Fibroblast of the aortic adventitia (primary cell): ENCODE results near the gene ATXN10. TPM values are rescaled to one million over a fixed set of nuclear protein-coding genes. Genes with fewer than 3 reads are reported as not detected.

Source experiments
- DNase-seq: peaks from one replicate; pipeline ENCODE4 v3.0.0-alpha.2; 2010; ENCODE audit warnings: low read depth
- H3K4me3 ChIP-seq: 2 replicates; pipeline ENCODE4 v1.5.1; 2011; ENCODE audit warnings: low read depth, mild to moderate bottlenecking, control low read depth, low read length, moderate library complexity
- CTCF ChIP-seq: IDR thresholded peaks from 2 replicates; pipeline ENCODE4 v1.5.1; 2011; ENCODE audit warnings: mild to moderate bottlenecking, low read length, control low read depth, inconsistent platforms; ENCODE audit not compliant: insufficient read depth
- total RNA-seq: library from RNA; depleted of rRNA; stranded (reverse); fragments of >200 nt; gene quantifications from 2 replicates; pipeline ENCODE4 v1.2.3, GENCODE V29; 2012; ENCODE audit warnings: low replicate concordance

The ATXN10 gene
- total RNA-seq, 1 donor: 130 TPM

DNA sequence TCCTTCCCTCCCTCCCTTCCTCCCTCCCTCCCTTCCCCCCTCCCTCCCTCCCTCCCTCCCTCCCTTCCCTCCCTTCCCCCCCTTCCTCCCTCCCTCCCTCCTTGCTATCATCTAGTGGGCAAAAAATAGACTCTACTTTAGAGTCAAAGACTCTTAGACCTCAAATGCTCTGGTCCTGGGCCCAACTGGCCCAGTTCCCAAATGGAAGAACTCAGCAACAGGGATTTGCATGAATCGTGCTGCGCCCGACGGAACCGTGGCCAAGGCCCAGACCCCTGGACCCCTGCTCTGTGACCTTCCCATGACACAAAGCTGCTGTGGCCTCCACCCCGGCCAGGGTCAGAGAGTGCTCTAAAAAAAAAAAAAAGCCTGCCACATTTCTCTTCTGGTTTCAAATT, 207.9 kb downstream of the ATXN10 start:
- H3K4me3 ChIP-seq: no peak overlapping the region
- DNase-seq: no peak

DNA sequence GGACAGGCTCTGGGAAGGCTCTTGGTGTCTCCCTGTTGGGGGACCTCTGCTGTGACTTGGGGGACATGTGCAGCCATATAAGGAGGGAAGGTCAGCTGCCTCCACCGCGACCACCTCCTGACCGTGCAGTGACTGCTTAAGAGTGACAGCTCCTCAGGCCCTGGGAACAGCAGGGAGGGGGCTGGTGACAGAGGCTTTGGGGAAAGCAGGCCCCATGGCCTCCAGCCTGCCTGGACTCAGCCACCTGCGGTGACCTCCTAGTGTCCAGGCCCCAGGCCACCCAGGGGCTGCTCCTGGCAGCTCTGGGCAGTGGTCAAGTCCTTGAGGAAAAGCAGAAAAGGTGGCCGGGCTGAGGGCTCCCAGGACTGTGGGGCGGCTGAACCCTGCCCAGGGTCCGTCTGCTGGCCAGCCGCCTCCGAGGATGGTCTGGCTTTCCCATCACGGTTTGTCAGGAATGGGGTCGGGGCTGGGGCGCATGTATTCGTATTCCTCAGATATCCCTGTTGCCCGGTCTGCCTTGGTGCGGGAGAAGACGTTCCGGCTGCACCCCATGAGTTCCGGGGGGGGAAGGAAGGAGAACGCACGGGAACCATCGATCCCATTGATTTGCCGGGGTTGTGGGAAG, 208.6 kb downstream of the ATXN10 start:
- no peak overlapping the region for H3K4me3 ChIP-seq
- DNase-seq: no peak
- TF ChIP-seq CTCF: no peak

More for the DNA sequence above, 207.9 kb downstream of the ATXN10 start:
- no peak for TF ChIP-seq CTCF

- DNase-seq: no peak
- TF ChIP-seq CTCF: no peak
- no peak overlapping the region for H3K4me3 ChIP-seq
These were observed 209.3 kb downstream of the ATXN10 start for GRCh38 chr22:45880716-45881523.

DNA sequence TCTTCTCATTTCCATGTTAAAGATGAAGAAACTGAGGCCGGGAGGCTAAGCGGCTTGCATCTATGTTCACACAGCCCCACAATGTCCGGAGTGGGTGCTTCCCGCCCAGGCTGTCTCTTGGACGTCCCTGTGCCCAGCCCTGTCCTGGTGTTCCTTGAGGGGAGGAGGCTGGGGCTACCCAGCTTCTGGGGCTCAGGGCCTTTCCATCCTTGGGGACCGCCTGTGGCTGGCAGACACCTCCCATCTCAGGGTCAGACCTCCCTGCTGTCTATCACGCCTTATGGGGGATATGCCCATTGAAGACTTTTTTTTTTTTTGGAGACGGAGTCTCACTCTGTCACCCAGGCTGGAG, 209.9 kb downstream of the ATXN10 start:
- no peak overlapping the region for H3K4me3 ChIP-seq
- no peak for TF ChIP-seq CTCF
- no peak for DNase-seq

- TF ChIP-seq CTCF: no peak
These were observed 211.5 kb downstream of the ATXN10 start for GRCh38 chr22:45882881-45883810.

GRCh38 chr22:45883811-45884170, 212.2 kb downstream of the ATXN10 start:
- DNase-seq: no peak
- no peak for TF ChIP-seq CTCF

More at GRCh38 chr22:45882881-45883810, 211.5 kb downstream of the ATXN10 start:
- H3K4me3 ChIP-seq: no peak overlapping the region
- DNase-seq: no peak

More at GRCh38 chr22:45883811-45884170, 212.2 kb downstream of the ATXN10 start:
- H3K4me3 ChIP-seq: no peak overlapping the region
